ENCODE data around the gene ETV7.

Gene ETV7

GRCh38 chr6:36335465-36336207, 51.8 kb downstream of the ETV7 start:
- H3K36me3 ChIP-seq (ENCODE audit: control insufficient read depth, insufficient read depth, low read length), result no peaks in the 10 kb centered on the region
- H3K4me3 ChIP-seq (replicated peaks; ENCODE audit: low read depth, low read length), result no peak overlapping the region
- TF ChIP-seq, protein P1, sequence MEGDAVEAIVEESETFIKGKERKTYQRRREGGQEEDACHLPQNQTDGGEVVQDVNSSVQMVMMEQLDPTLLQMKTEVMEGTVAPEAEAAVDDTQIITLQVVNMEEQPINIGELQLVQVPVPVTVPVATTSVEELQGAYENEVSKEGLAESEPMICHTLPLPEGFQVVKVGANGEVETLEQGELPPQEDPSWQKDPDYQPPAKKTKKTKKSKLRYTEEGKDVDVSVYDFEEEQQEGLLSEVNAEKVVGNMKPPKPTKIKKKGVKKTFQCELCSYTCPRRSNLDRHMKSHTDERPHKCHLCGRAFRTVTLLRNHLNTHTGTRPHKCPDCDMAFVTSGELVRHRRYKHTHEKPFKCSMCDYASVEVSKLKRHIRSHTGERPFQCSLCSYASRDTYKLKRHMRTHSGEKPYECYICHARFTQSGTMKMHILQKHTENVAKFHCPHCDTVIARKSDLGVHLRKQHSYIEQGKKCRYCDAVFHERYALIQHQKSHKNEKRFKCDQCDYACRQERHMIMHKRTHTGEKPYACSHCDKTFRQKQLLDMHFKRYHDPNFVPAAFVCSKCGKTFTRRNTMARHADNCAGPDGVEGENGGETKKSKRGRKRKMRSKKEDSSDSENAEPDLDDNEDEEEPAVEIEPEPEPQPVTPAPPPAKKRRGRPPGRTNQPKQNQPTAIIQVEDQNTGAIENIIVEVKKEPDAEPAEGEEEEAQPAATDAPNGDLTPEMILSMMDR (IDR thresholded peaks at IDR 0.05; ENCODE audit: insufficient read depth, low read length, poor library complexity, severe bottlenecking), result no peak
- no peak for DNase-seq (ENCODE audit: extremely low read depth, insufficient read length)
- H3K27me3 ChIP-seq (replicated peaks; ENCODE audit: control insufficient read depth, insufficient read depth, low read length), result peaks cover 1% of the 10 kb centered on the region; the same call in 1 of the 2 replicates

DNA sequence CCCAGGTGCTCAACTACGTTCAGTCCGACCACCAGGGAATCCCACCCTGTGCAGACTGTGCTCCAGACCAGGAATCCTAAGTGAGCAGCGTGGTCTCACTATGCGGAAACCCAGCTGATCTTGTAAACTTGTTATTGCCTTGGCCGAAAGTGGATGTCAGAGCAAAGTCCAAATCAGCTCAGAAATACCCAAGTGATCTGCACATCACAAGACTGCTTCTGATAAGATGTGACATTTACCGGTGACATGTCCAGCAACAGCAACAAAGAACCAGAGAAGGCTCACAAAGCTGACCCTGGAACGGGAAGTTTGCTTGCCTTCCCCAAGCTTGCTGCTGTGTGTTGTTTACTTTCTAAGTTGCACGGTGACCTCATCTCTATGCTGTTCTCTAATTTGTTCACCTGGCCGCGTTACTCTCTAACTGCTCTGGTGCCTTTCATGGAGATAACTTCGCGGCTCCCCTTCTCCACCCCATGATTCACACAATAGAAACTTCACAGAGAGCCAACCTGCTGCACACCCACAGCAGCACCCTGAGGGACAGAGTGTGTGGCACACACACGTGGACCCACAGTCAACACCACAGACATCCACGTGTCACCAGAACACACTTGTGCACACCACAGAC, 52.5 kb downstream of the ETV7 start:
- TF ChIP-seq, protein P1 (IDR thresholded peaks at IDR 0.05; ENCODE audit: insufficient read depth, low read length, poor library complexity, severe bottlenecking), result no peak
- H3K27me3 ChIP-seq (replicated peaks; ENCODE audit: control insufficient read depth, insufficient read depth, low read length), result peaks cover 1% of the 10 kb centered on the region; the same call in 1 of the 2 replicates
- DNase-seq (ENCODE audit: extremely low read depth, insufficient read length), result no peak
- no peaks in the 10 kb centered on the region for H3K36me3 ChIP-seq (ENCODE audit: control insufficient read depth, insufficient read depth, low read length)
- no peak overlapping the region for H3K4me3 ChIP-seq (replicated peaks; ENCODE audit: low read depth, low read length)

- no peak overlapping the region for H3K4me3 ChIP-seq (replicated peaks; ENCODE audit: low read depth, low read length)
- peaks cover 1% of the 10 kb centered on the region; the same call in 1 of the 2 replicates for H3K27me3 ChIP-seq (replicated peaks; ENCODE audit: control insufficient read depth, insufficient read depth, low read length)
- DNase-seq (ENCODE audit: extremely low read depth, insufficient read length), result no peak
- no peaks in the 10 kb centered on the region for H3K36me3 ChIP-seq (ENCODE audit: control insufficient read depth, insufficient read depth, low read length)
- TF ChIP-seq, protein P1 (IDR thresholded peaks at IDR 0.05; ENCODE audit: insufficient read depth, low read length, poor library complexity, severe bottlenecking), result no peak
These were observed 53.3 kb downstream of the ETV7 start for GRCh38 chr6:36333931-36334725.

DNA sequence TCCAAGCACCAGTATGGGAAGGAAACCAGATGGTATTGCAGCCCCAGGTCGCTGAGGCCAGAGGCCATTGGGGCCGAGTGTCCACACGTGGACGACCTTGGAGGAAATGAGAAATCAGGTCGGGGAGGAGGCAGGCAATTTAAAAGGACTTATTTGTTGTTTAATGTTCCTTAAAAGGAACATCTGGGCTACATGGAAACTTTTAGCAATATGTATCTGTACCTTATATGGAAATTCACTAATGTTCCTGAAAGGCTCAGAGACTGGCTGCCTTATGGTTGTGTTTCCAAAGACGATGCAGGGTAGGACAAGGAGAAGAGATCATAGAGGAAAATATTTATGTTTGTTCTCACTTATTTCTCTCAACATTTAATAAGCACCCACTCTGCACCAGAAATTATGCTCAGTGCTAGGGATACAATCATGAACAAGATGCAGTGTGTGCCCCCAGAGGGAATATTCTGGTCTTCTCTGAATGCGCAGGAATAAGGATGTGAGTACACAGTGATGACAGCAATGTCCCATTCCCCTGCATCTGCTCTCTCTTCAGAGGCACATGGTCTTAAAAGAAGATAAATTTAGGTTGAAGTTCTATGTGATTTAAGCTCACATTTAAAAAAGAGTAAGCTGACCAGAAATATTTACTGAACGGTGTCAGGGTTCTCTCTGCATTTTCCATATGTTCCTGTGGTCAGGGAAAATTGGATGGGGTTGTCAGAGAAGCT, 54.1 kb downstream of the ETV7 start:
- H3K27me3 ChIP-seq (replicated peaks; ENCODE audit: control insufficient read depth, insufficient read depth, low read length), result peaks cover 1% of the 10 kb centered on the region; the same call in 1 of the 2 replicates
- no peak overlapping the region for H3K4me3 ChIP-seq (replicated peaks; ENCODE audit: low read depth, low read length)
- TF ChIP-seq, protein P1 (IDR thresholded peaks at IDR 0.05; ENCODE audit: insufficient read depth, low read length, poor library complexity, severe bottlenecking), result no peak
- no peak for DNase-seq (ENCODE audit: extremely low read depth, insufficient read length)
- H3K36me3 ChIP-seq (ENCODE audit: control insufficient read depth, insufficient read depth, low read length), result no peaks in the 10 kb centered on the region

GRCh38 chr6:36331381-36331780, 56.1 kb downstream of the ETV7 start:
- peaks cover 1% of the 10 kb centered on the region; the same call in 1 of the 2 replicates for H3K27me3 ChIP-seq (replicated peaks; ENCODE audit: control insufficient read depth, insufficient read depth, low read length)
- TF ChIP-seq, protein P1 (IDR thresholded peaks at IDR 0.05; ENCODE audit: insufficient read depth, low read length, poor library complexity, severe bottlenecking), result no peak
- H3K36me3 ChIP-seq (ENCODE audit: control insufficient read depth, insufficient read depth, low read length), result no peaks in the 10 kb centered on the region
- no peak for DNase-seq (ENCODE audit: extremely low read depth, insufficient read length)
- no peak overlapping the region for H3K4me3 ChIP-seq (replicated peaks; ENCODE audit: low read depth, low read length)

All from GM06990 (cell line).